ENCODE results near the gene FNBP1. TPM values are rescaled to one million over a fixed set of nuclear protein-coding genes. Genes with fewer than 3 reads are reported as not detected.

FNBP1 gene
- total and polyA plus RNA-seq, 2 of the 8 experiments (the other 6 are each of a cell fraction or from before 2014, with no cell fraction given): 7.2 to 40.9 TPM

DNA sequence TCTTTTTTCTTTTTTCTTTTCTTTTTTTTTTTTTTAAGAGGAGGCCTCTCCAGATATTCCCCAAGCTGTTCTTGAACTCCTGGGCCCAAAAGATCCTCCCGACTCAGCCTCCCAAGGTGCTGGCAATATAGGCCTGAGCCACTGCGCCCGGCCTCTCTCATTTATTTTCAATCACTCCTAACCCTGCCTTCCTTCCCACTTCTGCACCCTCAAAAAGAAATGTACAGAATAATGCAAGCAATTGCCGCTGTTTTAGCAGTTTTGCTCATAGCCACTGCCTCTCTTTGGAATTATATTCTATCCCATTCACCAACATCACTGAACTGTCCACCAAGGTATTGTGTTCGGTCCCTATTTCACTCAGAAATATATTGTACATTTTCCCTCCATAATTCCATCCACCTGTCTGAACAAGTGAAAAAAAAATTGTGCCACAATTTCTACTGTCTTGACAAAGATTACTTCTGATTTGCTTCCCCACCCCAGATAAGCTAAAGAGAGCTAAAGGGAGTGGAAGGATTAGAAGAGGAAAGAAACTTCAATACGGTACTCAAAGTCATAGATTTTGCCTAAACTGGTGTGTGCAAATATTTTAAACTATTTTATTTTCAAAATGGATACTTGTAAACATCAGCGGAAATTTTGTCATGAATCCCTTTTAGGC, 1.9 kb downstream of the FNBP1 start:
- no peak overlapping the region for H3K9ac ChIP-seq (replicated peaks in 1 of 4; ENCODE audit: extremely low read depth in 1 of 4, low read depth in 3 of 4, low read length in 3 of 4)
- H2BK5ac ChIP-seq (ENCODE audit: low read depth, low read length): no peak overlapping the region
- POLR2A ChIA-PET (ENCODE audit: partially characterized antibody): interaction anchor here (0.8 to 1.0 kb wide), 3 partner anchors 10 to 388 kb away, joined by 3 read pairs; no protein-coding TSS in a partner anchor
- H3K56ac ChIP-seq (replicated peaks; ENCODE audit: insufficient read length, low read depth, low read length): no peak overlapping the region
- H3K18ac ChIP-seq (ENCODE audit: extremely low read depth, low read length): no peak overlapping the region
- no peak overlapping the region for H2BK20ac ChIP-seq (ENCODE audit: low read length)
- H3K4ac ChIP-seq (replicated peaks; ENCODE audit: insufficient read length, low read depth, low read length): no peak overlapping the region
- FAIRE-seq (no peak), DNase-seq (ENCODE audit: low read depth in 1 of 2, low spot score in 2 of 2) (no peak)
- H3K27me3 ChIP-seq (replicated peaks in 1 of 4; ENCODE audit: control insufficient read depth in 3 of 4, extremely low read depth in 1 of 4, insufficient read depth in 3 of 4, low read length in 3 of 4): peaks cover 0 to 9% (median 4%) of the 10 kb centered on the region in 4 experiments; a peak in 4 of 7 replicates
- peak overlapping the region; percentile 71 to 88 for H3K4me2 ChIP-seq (ENCODE audit: insufficient read depth in 1 of 2, low read depth in 2 of 2, low read length in 2 of 2)
- H2BK120ac ChIP-seq (replicated peaks; ENCODE audit: low read depth, low read length): no peak overlapping the region
- no peak overlapping the region for H3K23ac ChIP-seq (ENCODE audit: insufficient read length)
- 91% methylated on average over 7 of the region's 7 CpGs; no CpG with 5 or more reads in 1 of the 2 experiments for WGBS, 2 experiments (ENCODE audit: extremely low coverage in 1 of 2, insufficient coverage in 1 of 2, insufficient read length in 1 of 2, insufficient replicate concordance in 2 of 2, low coverage in 1 of 2, low lambda C conversion rate in 2 of 2, missing lambda C conversion rate in 1 of 2)
- no peaks in the 10 kb centered on the region for H3K36me3 ChIP-seq (ENCODE audit: control insufficient read depth in 2 of 4, insufficient read depth in 4 of 4, low read length in 3 of 4)
- no peak overlapping the region for H4K91ac ChIP-seq (replicated peaks; ENCODE audit: insufficient read length, low read length)
- H3K27ac ChIP-seq (ENCODE audit: low read depth, low read length): no peak overlapping the region
- peak overlapping the region in 3 of 4 experiments; percentile 67 to 91 (median 78); a peak in 5 of 8 replicates for H3K4me3 ChIP-seq (ENCODE audit: extremely low read depth in 1 of 4, insufficient read depth in 2 of 4, low read depth in 3 of 4, low read length in 4 of 4)
- peaks cover 13% of the 10 kb centered on the region for H3K23me2 ChIP-seq (ENCODE audit: low read depth, low read length)
- CTCF ChIA-PET (ENCODE audit: partially characterized antibody): no interaction called here
- no peak overlapping the region for H2AFZ ChIP-seq (ENCODE audit: low read length)
- peaks cover 2 to 42% of the 10 kb centered on the region in 2 experiments; a peak in 2 of 4 replicates for H3K79me2 ChIP-seq (ENCODE audit: control insufficient read depth in 1 of 2, insufficient read depth in 2 of 2, low read length in 2 of 2)
- no peak overlapping the region for H2BK15ac ChIP-seq (ENCODE audit: low read length)
- H3K79me1 ChIP-seq (ENCODE audit: low read depth, low read length): no peaks in the 10 kb centered on the region
- no peak overlapping the region for H3K14ac ChIP-seq (ENCODE audit: insufficient read length)
- H3K9me3 ChIP-seq (ENCODE audit: insufficient read depth in 2 of 2, low read depth in 1 of 2, low read length in 1 of 2): no peaks in the 10 kb centered on the region
- H3K4me1 ChIP-seq (replicated peaks in 1 of 4; ENCODE audit: control insufficient read depth in 3 of 4, insufficient read depth in 4 of 4, low read length in 3 of 4): peaks cover 0 to 5% (median 3%) of the 10 kb centered on the region in 4 experiments; a peak in 4 of 7 replicates
- no peak overlapping the region for H2BK12ac ChIP-seq (ENCODE audit: low read depth, low read length)
- no peak overlapping the region for H2AK5ac ChIP-seq (ENCODE audit: low read depth, low read length)
- no peaks in the 10 kb centered on the region for H4K20me1 ChIP-seq (replicated peaks in 1 of 2; ENCODE audit: control insufficient read depth in 1 of 2, insufficient read depth in 2 of 2, low read length in 2 of 2)
- no peak overlapping the region for H4K5ac ChIP-seq (ENCODE audit: insufficient read length, low read depth, low read length)
- H4K8ac ChIP-seq (ENCODE audit: extremely low read depth, insufficient read depth, low read length): no peak overlapping the region
- TF ChIP-seq TBP (IDR thresholded peaks at IDR 0.05; ENCODE audit: low read depth, low read length): no peak
- no peak for TF ChIP-seq EP300 (IDR thresholded peaks at IDR 0.05; ENCODE audit: borderline replicate concordance in 1 of 2, low read depth in 2 of 2, low read length in 2 of 2)
- no peak for TF ChIP-seq RFX5 (IDR thresholded peaks at IDR 0.05; ENCODE audit: borderline replicate concordance, low read depth, low read length)
- TF ChIP-seq CBX5 (IDR thresholded peaks at IDR 0.05; ENCODE audit: low read depth, low read length): no peak
- TF ChIP-seq BCL11A (IDR thresholded peaks at IDR 0.05; ENCODE audit: low read depth in 2 of 2, low read length in 2 of 2): no peak
- no peak for TF ChIP-seq RNF2 (IDR thresholded peaks at IDR 0.05; ENCODE audit: borderline replicate concordance, low read depth, low read length, missing control alignments, poor library complexity, severe bottlenecking)
- no peak for TF ChIP-seq POLR2A (IDR thresholded peaks at IDR 0.05; ENCODE audit: control extremely low read depth in 1 of 2, low read depth in 2 of 2, low read length in 2 of 2)
- TF ChIP-seq POLR2AphosphoS5 (IDR thresholded peaks at IDR 0.05; ENCODE audit: low read depth, low read length): no peak
- no peak for TF ChIP-seq BACH1 (IDR thresholded peaks at IDR 0.05; ENCODE audit: low read length)
- TF ChIP-seq SP2 (IDR thresholded peaks at IDR 0.05; ENCODE audit: low read length): no peak
- no peak for TF ChIP-seq CHD1 (IDR thresholded peaks at IDR 0.05; ENCODE audit: low read depth, low read length)
- no peak for TF ChIP-seq TAF7 (optimal IDR thresholded peaks at IDR 0.05; ENCODE audit: borderline replicate concordance, low read depth, low read length)
- no peak for TF ChIP-seq CEBPB (IDR thresholded peaks at IDR 0.05; ENCODE audit: low read depth, low read length)
